Fibroblast of lung (primary cell): ENCODE results near the gene NCAPD2.

Experiments used
- EZH2 ChIP-seq: IDR thresholded peaks from 2 replicates; pipeline ENCODE4 v1.5.1; 2012; ENCODE audit warnings: low read length, control low read depth, mild to moderate bottlenecking; ENCODE audit errors: missing control alignments
- TF ChIP-seq, protein P1 (sequence below), 2 donors: IDR thresholded peaks in 1 of 2; conservative IDR thresholded peaks in 1 of 2; 1 replicate in 1 of 2; 2 replicates in 1 of 2; pipeline ENCODE4 v1.5.1; 2011 to 2012; ENCODE audit warnings: low read length in 2 of 2, control low read depth in 1 of 2, inconsistent platforms in 1 of 2, low read depth in 1 of 2, mild to moderate bottlenecking in 1 of 2

DNA sequence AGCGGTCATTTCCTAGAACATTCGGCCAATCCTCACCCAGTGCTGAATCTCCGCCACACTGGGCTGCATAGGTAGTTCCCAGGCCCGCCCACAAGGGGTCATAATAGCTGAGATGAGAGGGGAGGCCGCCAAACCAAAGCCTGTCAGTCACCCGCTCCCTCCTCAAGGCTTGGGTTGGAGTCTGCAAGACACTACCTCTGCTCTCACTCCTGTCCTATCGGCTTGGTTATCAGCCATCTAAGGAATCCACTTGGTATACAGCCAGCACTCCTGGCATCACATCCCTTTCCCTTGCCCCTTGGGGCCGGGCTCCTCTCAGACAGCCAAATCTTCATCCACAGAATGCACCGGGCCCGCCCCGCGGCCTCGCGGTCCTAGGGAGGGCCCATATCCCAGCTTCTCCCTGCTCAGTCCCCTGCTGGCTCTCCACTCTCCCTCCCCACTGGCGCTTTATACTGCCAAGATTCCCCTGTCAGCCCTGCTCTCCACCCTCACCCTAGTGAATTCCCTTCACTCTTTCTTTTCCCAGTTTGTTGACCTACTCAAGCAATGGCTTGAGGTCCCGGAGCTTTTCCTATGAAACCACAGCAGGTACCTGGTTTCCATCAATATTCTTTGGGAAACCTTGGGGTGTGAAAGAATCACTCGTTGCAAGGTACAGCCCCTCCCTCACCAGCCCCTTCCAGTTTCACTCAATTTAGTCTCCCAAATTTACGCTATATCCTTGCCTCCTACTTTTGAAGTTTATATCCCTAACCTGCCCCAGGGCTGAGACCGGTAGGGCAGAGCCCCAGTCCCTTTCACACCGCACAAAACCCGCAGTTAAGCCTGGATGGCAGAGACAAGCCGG lies 60.5 kb downstream of the NCAPD2 start:
- TF ChIP-seq, protein P1, sequence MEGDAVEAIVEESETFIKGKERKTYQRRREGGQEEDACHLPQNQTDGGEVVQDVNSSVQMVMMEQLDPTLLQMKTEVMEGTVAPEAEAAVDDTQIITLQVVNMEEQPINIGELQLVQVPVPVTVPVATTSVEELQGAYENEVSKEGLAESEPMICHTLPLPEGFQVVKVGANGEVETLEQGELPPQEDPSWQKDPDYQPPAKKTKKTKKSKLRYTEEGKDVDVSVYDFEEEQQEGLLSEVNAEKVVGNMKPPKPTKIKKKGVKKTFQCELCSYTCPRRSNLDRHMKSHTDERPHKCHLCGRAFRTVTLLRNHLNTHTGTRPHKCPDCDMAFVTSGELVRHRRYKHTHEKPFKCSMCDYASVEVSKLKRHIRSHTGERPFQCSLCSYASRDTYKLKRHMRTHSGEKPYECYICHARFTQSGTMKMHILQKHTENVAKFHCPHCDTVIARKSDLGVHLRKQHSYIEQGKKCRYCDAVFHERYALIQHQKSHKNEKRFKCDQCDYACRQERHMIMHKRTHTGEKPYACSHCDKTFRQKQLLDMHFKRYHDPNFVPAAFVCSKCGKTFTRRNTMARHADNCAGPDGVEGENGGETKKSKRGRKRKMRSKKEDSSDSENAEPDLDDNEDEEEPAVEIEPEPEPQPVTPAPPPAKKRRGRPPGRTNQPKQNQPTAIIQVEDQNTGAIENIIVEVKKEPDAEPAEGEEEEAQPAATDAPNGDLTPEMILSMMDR (conservative IDR thresholded peaks at IDR 0.05 in 1 of 2, IDR thresholded peaks at IDR 0.05 in 1 of 2; ENCODE audit: low read depth in 1 of 2, low read length in 2 of 2) = peak; percentile 53 to 73
- no peak for TF ChIP-seq EZH2
